GM21526 (cell line): Measurements from ENCODE around the gene MYO1C.
"Not testable (repeated sequence)": the region's sequence is repeated elsewhere in the genome, so short reads cannot be mapped to it uniquely, and the experiment has no call there.

Experiments used
- ATAC-seq: cut with Tn5 transposase; IDR thresholded peaks from one replicate; pipeline ENCODE4 v1.9.1; 2021; ENCODE audit warnings: moderate library complexity; ENCODE audit not compliant: unreplicated experiment, low FRiP score

MYO1C gene

DNA sequence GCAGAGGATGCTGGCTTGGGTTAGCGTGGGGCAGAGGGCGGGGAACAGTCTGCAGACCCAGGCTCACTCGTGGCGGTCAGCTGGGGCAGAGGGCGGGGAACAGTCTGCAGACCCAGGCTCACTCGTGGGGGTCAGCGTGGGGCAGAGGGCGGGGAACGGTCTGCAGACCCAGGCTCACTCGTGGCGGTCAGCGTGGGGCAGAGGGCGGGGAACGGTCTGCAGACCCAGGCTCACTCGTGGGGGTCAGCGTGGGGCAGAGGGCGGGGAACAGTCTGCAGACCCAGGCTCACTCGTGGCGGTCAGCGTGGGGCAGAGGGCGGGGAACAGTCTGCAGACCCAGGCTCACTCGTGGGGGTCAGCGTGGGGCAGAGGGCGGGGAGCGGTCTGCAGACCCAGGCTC lies 16.2 kb upstream of the MYO1C start:
- ATAC-seq: not testable (repeated sequence)

GRCh38 chr17:1506649-1507267 lies 14.3 kb upstream of the MYO1C start:
- no peak for ATAC-seq

DNA sequence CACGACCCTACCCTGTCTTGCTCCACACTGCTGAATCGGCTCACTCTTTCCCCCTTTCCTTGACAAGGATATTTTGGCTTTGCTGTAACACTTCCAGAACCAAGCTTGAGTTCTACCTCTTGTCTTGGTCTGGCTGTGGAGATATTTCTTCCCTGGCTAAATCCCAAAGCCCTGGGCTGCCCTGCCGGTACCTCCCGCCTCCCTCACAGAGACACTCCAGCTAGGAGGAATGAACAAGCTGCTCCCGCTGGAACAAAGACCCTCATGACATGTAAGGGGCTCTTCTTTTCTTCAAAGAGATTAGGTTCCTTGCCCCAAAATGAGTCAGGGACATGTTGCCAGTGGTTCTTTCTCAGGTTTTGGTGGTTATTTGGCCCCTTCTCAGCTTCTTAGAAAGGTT lies 13.1 kb upstream of the MYO1C start:
- no peak for ATAC-seq

DNA sequence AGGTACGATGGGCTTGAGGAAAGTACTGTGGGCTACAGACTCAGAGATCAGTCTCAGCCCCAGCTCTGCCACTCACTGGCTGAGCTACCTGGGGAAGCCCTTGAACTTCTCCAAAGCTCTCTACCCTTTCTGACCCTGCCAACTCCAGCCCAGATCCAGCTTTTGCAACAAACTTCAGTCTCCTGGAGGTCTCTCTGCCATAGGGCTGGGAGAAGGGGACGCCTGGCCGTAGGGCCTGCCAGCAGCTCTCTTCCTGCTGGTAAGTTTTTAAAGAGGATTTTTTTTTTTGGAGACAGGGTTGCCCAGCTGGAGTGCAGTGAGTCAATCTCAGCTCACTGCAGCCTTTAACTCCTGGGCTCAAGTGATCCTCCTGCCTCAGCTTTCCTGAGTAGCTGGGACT lies 12.4 kb upstream of the MYO1C start:
- ATAC-seq: no peak

- no peak for ATAC-seq
Observed at GRCh38 chr17:1503699-1504098, 11.2 kb upstream of the MYO1C start.

DNA sequence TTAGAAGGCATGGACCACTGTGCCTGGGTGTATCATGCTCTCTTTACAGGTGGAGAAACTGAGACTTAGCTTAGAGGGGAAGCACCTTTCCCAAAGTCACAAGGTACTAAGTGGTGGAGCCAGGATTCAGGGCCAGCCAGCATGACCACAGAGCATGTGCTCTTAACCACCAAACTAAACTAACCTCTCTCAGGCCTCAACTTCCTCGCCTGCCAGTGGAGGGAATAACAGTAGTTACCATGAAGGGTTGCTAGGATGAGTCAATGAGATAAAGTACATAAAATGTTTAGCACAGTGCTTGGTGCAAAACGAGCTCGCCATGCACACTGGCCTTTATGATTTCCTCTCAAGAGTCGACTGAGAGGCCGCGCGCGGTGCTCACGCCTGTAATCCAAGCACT lies 6.4 kb upstream of the MYO1C start:
- ATAC-seq: no peak

GRCh38 chr17:1498233-1498632 lies 5.7 kb upstream of the MYO1C start:
- no peak for ATAC-seq

- no peak for ATAC-seq
Observed at GRCh38 chr17:1497831-1498230, 5.3 kb upstream of the MYO1C start.

- ATAC-seq: no peak
Observed at GRCh38 chr17:1496869-1497268, 4.4 kb upstream of the MYO1C start.

- no peak for ATAC-seq
Observed at GRCh38 chr17:1495265-1495989, 2.9 kb upstream of the MYO1C start.

DNA sequence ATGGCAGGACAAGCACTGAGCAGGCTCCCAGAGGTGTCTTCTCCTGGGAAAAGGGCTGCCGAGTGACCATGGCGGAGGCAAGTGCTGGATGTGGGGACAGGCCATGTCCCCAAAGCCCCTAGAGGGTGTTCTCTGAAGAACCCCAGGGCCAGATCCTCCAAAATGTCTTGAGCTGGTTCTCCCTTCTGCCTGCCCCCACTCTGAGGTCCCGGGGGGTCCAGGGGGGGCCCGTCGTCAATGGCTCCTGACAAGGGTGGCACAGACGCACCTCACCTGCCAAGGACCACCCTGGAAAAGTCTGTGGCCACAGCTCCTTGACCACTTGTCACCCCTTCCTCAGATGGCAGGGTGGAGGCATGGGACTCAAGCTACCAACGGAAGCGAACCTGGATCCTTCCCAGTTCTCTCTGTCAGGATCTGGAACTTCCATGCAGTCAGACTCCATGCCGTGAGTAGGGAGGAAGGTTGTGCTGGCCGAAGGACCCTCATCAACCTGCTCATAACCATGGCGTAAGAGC lies 2.3 kb upstream of the MYO1C start:
- no peak for ATAC-seq

GRCh38 chr17:1494203-1494602 lies 1.7 kb upstream of the MYO1C start:
- no peak for ATAC-seq

GRCh38 chr17:1493291-1493980 lies 950 bp upstream of the MYO1C start:
- ATAC-seq: no peak

- no peak for ATAC-seq
Observed at GRCh38 chr17:1491443-1492248, 840 bp downstream of the MYO1C start.

GRCh38 chr17:1490643-1491442 lies 1.6 kb downstream of the MYO1C start:
- ATAC-seq: peak; percentile 41

GRCh38 chr17:1488826-1489270 lies 3.6 kb downstream of the MYO1C start:
- no peak for ATAC-seq

DNA sequence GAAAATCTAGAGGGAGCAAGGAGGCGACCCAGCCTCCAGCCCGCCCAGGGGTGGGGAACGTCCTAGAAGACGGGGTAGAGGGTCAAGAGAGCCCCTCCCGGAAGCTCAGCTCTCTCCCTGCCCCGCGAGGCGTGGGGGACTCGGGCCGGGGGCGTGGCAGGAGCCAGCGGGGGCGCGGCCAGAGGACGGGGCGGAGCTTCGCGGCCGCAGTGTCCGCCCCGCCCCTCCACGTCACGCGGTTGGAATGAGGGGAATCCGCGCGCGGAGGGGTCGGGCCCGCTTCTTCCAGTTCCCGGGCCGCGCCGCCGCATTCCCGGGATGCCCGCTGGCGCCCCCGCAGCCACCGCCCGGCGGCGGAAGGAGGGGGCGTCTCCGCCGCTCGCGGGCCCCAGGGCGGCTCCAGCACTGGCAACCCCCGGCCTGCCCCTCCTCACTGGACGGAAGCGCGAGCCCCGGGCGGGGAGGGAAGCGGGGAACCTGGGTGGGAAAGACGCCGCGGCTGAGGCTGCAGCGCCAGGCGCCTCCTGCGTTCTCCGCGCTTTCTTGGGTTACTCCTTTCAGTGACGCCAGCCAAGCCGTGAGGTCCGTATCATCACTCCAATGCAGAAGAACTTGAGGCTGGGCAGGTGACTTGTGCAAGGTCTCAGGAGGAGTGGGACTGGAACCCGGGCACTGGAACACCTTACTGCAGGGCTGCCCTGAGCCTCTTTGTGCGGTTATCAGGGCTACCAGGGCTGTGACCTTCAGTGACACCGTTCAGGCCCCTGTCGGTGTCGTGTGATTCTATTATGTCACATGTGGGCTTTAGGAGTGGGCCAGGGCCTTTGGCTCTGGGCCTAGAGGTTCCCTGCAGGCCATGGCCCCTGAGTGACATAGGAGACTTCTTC lies 4.3 kb downstream of the MYO1C start:
- no peak for ATAC-seq

DNA sequence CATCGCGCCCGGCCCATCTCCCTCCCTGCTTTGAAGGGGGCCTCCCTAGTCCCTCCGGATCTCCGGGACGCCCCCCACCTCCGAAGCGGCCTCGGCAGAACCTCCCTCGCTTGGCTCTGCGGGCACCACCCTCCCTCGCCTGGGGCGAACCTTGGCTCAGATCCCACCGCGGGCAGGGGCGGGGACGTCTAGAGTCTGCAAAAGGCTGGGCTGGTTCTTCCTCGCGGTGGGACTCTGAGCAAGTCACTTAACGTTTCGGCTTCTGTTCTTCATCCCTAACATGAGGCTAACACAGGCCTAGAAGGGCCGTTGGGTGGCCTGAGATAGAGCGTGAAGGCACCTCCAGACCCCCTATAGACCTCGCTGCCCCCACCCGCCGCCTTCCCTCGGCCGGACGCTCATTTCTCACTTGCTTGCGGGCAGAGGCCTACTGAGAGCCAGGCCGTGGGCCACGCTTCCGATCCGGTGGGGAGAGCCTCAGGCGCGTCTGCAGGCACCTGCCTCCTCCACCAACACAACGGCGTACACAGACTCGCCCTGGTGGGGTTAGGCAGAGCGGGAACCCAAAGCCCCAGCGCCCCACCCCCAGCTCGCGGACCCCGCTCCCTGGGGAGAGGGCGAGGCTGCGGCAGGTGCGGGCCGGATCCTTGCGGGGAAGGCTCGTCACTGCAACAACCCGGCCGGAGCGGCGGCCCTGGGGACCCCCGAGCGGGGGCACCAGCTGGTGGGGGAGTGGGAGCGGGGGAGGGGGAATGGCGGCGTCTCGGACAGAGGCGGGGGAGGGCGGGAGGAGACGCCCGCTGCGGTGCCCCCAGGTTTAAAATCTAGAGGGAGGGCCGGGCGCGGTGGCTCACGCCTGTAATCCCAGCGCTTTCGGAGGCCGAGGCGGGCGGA lies 5.4 kb downstream of the MYO1C start:
- no peak for ATAC-seq
